Measurements from ENCODE around the gene SUSD3. TPM values are rescaled to one million over a fixed set of nuclear protein-coding genes. Genes with fewer than 3 reads are reported as not detected.

Gene SUSD3
- total and polyA plus RNA-seq, 10 of the 15 experiments (the other 5 are each of a cell fraction or from before 2014, with no cell fraction given) = 2.5 to 92.0 (median 31.1) TPM

DNA sequence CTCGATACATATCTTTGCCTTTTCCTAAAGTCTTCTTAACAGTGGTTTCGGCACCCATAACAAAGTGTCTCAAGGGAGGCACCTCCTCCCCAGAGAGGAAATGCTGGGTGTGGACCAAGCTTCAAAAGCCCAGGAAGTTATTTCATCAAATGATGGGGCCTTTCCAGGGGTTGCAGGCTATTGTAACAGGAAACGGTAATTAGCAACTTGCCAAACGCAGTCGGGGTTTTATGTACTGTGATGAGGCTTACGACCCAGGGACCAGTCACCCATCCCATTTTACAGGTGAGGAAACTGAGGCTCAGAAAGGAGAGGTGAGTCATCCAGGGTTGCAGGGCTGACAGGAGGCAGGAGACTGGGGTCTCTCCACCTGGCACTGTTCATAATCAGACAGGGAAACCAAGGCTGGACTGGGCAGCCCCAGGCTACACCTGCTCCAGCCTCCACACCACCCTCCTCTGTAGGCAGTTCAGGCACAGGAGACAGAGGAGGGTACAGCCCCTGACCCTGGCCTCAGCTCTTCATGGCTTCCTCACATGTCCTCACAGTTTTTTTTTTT is 30.0 kb upstream of the SUSD3 start (continued):
- TF ChIP-seq RCOR1 (conservative IDR thresholded peaks at IDR 0.05; ENCODE audit: low read depth, low read length) = no peak
- TF ChIP-seq SIX5 (IDR thresholded peaks at IDR 0.05; ENCODE audit: low read depth, low read length, severe bottlenecking) = no peak
- no peak for TF ChIP-seq TARDBP (IDR thresholded peaks at IDR 0.05; ENCODE audit: borderline replicate concordance)
- TF ChIP-seq NFXL1 (IDR thresholded peaks at IDR 0.05; ENCODE audit: borderline replicate concordance) = no peak
- TF ChIP-seq BCL11A (IDR thresholded peaks at IDR 0.05; ENCODE audit: low read depth, low read length) = no peak
- TF ChIP-seq KAT2A (conservative IDR thresholded peaks at IDR 0.05; ENCODE audit: control insufficient read depth, low read depth, low read length) = no peak
- TF ChIP-seq PAX5 (IDR thresholded peaks at IDR 0.05; ENCODE audit: borderline replicate concordance, low read depth, low read length) = no peak
- TF ChIP-seq PAX8 (IDR thresholded peaks at IDR 0.05) = no peak
- no peak for TF ChIP-seq SUZ12 (IDR thresholded peaks at IDR 0.05; ENCODE audit: unreplicated experiment)
- TF ChIP-seq HCFC1 (IDR thresholded peaks at IDR 0.05; ENCODE audit: low read length) = no peak
- TF ChIP-seq TCF3 (IDR thresholded peaks at IDR 0.05; ENCODE audit: borderline replicate concordance, insufficient read depth, low read depth, low read length) = no peak
- no peak for TF ChIP-seq ZNF274 (IDR thresholded peaks at IDR 0.05; ENCODE audit: insufficient read depth, insufficient read length)
- 0 out of 2 replicates have a peak, but pooled peaks have one; percentile 15 for TF ChIP-seq EED (IDR thresholded peaks at IDR 0.05; ENCODE audit: low read depth)
- TF ChIP-seq, protein P1, sequence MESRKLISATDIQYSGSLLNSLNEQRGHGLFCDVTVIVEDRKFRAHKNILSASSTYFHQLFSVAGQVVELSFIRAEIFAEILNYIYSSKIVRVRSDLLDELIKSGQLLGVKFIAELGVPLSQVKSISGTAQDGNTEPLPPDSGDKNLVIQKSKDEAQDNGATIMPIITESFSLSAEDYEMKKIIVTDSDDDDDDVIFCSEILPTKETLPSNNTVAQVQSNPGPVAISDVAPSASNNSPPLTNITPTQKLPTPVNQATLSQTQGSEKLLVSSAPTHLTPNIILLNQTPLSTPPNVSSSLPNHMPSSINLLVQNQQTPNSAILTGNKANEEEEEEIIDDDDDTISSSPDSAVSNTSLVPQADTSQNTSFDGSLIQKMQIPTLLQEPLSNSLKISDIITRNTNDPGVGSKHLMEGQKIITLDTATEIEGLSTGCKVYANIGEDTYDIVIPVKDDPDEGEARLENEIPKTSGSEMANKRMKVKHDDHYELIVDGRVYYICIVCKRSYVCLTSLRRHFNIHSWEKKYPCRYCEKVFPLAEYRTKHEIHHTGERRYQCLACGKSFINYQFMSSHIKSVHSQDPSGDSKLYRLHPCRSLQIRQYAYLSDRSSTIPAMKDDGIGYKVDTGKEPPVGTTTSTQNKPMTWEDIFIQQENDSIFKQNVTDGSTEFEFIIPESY (IDR thresholded peaks at IDR 0.05) = no peak
- no peak for TF ChIP-seq TBL1XR1 (IDR thresholded peaks at IDR 0.05; ENCODE audit: low read depth, low read length)
- TF ChIP-seq, protein P2, sequence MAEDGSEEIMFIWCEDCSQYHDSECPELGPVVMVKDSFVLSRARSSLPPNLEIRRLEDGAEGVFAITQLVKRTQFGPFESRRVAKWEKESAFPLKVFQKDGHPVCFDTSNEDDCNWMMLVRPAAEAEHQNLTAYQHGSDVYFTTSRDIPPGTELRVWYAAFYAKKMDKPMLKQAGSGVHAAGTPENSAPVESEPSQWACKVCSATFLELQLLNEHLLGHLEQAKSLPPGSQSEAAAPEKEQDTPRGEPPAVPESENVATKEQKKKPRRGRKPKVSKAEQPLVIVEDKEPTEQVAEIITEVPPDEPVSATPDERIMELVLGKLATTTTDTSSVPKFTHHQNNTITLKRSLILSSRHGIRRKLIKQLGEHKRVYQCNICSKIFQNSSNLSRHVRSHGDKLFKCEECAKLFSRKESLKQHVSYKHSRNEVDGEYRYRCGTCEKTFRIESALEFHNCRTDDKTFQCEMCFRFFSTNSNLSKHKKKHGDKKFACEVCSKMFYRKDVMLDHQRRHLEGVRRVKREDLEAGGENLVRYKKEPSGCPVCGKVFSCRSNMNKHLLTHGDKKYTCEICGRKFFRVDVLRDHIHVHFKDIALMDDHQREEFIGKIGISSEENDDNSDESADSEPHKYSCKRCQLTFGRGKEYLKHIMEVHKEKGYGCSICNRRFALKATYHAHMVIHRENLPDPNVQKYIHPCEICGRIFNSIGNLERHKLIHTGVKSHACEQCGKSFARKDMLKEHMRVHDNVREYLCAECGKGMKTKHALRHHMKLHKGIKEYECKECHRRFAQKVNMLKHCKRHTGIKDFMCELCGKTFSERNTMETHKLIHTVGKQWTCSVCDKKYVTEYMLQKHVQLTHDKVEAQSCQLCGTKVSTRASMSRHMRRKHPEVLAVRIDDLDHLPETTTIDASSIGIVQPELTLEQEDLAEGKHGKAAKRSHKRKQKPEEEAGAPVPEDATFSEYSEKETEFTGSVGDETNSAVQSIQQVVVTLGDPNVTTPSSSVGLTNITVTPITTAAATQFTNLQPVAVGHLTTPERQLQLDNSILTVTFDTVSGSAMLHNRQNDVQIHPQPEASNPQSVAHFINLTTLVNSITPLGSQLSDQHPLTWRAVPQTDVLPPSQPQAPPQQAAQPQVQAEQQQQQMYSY (CRISPR knock-in tag; IDR thresholded peaks at IDR 0.05) = no peak
- TF ChIP-seq NFYA (IDR thresholded peaks at IDR 0.05; ENCODE audit: borderline replicate concordance, low read depth, low read length) = no peak
- TF ChIP-seq CREM (IDR thresholded peaks at IDR 0.05; ENCODE audit: low read depth) = no peak
- no peak for TF ChIP-seq SUPT20H (IDR thresholded peaks at IDR 0.05; ENCODE audit: borderline replicate concordance, control insufficient read depth, low read depth, low read length)
- no peak for TF ChIP-seq ZZZ3 (IDR thresholded peaks at IDR 0.05; ENCODE audit: control insufficient read depth, insufficient read length, low read depth)
- TF ChIP-seq ATF7 (IDR thresholded peaks at IDR 0.05; ENCODE audit: low read depth) = peak; percentile 46
- TF ChIP-seq, protein P3, sequence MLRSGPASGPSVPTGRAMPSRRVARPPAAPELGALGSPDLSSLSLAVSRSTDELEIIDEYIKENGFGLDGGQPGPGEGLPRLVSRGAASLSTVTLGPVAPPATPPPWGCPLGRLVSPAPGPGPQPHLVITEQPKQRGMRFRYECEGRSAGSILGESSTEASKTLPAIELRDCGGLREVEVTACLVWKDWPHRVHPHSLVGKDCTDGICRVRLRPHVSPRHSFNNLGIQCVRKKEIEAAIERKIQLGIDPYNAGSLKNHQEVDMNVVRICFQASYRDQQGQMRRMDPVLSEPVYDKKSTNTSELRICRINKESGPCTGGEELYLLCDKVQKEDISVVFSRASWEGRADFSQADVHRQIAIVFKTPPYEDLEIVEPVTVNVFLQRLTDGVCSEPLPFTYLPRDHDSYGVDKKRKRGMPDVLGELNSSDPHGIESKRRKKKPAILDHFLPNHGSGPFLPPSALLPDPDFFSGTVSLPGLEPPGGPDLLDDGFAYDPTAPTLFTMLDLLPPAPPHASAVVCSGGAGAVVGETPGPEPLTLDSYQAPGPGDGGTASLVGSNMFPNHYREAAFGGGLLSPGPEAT (IDR thresholded peaks at IDR 0.05; ENCODE audit: low read depth) = 0 out of 2 replicates have a peak, but pooled peaks have one; percentile 36
- peak; percentile 68; the same call in 1 of the 2 replicates for TF ChIP-seq MTA2 (IDR thresholded peaks at IDR 0.05; ENCODE audit: low read depth)
- TF ChIP-seq GATAD2B (conservative IDR thresholded peaks at IDR 0.05; ENCODE audit: low read depth) = peak; percentile 76
- TF ChIP-seq SMAD5 (IDR thresholded peaks at IDR 0.05; ENCODE audit: low read depth) = no peak
